Natural killer cell treated with Interleukin-12 subunit alpha and Interleukin-12 subunit beta and Interleukin-15 and Interleukin-18, amount 100 ng/mL, for 72 hours (primary cell): ENCODE data around the gene UGT2A3. TPM values are rescaled to one million over a fixed set of nuclear protein-coding genes. Genes with fewer than 3 reads are reported as not detected.

Experiments used
- ATAC-seq, 2 donors: fragments of 150-1000 bp; cut with Tn5 transposase in 1 of 2; sonication (Bioruptor Pico), chemical (Tn5 transposase) in 1 of 2; 2 replicates each; pipeline ENCODE4 v1.10.0; 2021
- DNase-seq: peaks from one replicate; pipeline ENCODE4 v3.0.0; 2022; ENCODE audit warnings: low spot score
- H3K27ac Mint-ChIP-seq, 2 donors: 1 replicate in 1 of 2; 2 replicates in 1 of 2; pipeline ENCODE4 v1.8.0; 2022; ENCODE audit warnings: mixed read lengths in 2 of 2, mild to moderate bottlenecking in 1 of 2, moderate library complexity in 1 of 2
- H3K27me3 Mint-ChIP-seq, 2 donors: 1 replicate in 1 of 2; 2 replicates in 1 of 2; pipeline ENCODE4 v1.8.0; 2022; ENCODE audit warnings: mixed read lengths in 2 of 2
- H3K36me3 Mint-ChIP-seq: one replicate; pipeline ENCODE4 v1.8.0; 2022; ENCODE audit warnings: mixed read lengths
- H3K4me1 Mint-ChIP-seq, 2 donors: 1 replicate in 1 of 2; 2 replicates in 1 of 2; pipeline ENCODE4 v1.8.0; 2022; ENCODE audit warnings: low read depth in 2 of 2, mixed read lengths in 2 of 2, mild to moderate bottlenecking in 1 of 2
- H3K4me3 Mint-ChIP-seq: one replicate; pipeline ENCODE4 v1.8.0; 2022; ENCODE audit warnings: mixed read lengths
- H3K9me3 Mint-ChIP-seq: 2 replicates; pipeline ENCODE4 v1.8.0; 2022; ENCODE audit warnings: mixed read lengths
- total RNA-seq, 2 donors: library from RNA; stranded (reverse); gene quantifications; one replicate each; pipeline ENCODE4 v1.2.3, GENCODE V29; 2022

UGT2A3 gene
- total RNA-seq, 2 donors from 2014 or later: not detected

- no peak overlapping the region for H3K27ac Mint-ChIP-seq
- no peak for ATAC-seq
Observed at GRCh38 chr4:68905939-68906779, 45.4 kb downstream of the UGT2A3 start.

GRCh38 chr4:68905598-68905938 is 46.0 kb downstream of the UGT2A3 start:
- H3K27ac Mint-ChIP-seq: no peak overlapping the region

More at GRCh38 chr4:68905939-68906779, 45.4 kb downstream of the UGT2A3 start:
- Mint-ChIP-seq H3K27me3 (no peaks in the 10 kb centered on the region), H3K9me3 (peaks cover 14% of the 10 kb centered on the region), H3K4me3 (no peak overlapping the region), H3K4me1 (no peaks in the 10 kb centered on the region), H3K36me3 (no peaks in the 10 kb centered on the region)
- DNase-seq: no peak

GRCh38 chr4:68904786-68905185 is 46.8 kb downstream of the UGT2A3 start:
- no peak for DNase-seq
- Mint-ChIP-seq H3K36me3 (no peaks in the 10 kb centered on the region), H3K27me3 (no peaks in the 10 kb centered on the region), H3K4me1 (no peaks in the 10 kb centered on the region), H3K27ac (no peak overlapping the region), H3K9me3 (peaks cover 10% of the 10 kb centered on the region), H3K4me3 (no peak overlapping the region)
- ATAC-seq: no peak

More at GRCh38 chr4:68905598-68905938, 46.0 kb downstream of the UGT2A3 start:
- Mint-ChIP-seq H3K9me3 (peaks cover 14% of the 10 kb centered on the region), H3K36me3 (no peaks in the 10 kb centered on the region), H3K4me1 (no peaks in the 10 kb centered on the region), H3K27me3 (no peaks in the 10 kb centered on the region), H3K4me3 (no peak overlapping the region)
- ATAC-seq (no peak), DNase-seq (no peak)

DNA sequence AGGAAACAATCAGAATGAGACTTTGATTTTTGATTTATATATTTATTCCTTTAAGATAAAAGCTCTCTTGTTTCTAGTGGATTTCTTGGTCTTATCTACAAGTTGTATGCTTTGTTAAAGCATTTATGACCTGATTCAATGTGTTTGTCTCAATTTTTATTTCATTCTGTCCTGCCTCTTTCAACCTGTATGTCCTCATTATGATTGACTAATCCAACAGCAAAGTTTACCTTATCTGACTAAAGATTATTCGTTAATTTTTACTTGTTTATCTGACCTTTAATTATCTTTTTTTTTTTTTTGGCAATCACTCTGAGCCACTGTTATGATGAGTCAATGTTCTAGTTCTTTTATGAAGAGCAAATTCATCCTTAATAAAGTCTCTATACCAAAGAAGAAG is 54.9 kb downstream of the UGT2A3 start:
- Mint-ChIP-seq H3K4me3 (no peak overlapping the region), H3K4me1 (no peaks in the 10 kb centered on the region), H3K36me3 (no peaks in the 10 kb centered on the region), H3K9me3 (peaks cover under 1% of the 10 kb centered on the region), H3K27me3 (no peaks in the 10 kb centered on the region), H3K27ac (no peak overlapping the region)
- no peak for ATAC-seq
- no peak for DNase-seq

DNA sequence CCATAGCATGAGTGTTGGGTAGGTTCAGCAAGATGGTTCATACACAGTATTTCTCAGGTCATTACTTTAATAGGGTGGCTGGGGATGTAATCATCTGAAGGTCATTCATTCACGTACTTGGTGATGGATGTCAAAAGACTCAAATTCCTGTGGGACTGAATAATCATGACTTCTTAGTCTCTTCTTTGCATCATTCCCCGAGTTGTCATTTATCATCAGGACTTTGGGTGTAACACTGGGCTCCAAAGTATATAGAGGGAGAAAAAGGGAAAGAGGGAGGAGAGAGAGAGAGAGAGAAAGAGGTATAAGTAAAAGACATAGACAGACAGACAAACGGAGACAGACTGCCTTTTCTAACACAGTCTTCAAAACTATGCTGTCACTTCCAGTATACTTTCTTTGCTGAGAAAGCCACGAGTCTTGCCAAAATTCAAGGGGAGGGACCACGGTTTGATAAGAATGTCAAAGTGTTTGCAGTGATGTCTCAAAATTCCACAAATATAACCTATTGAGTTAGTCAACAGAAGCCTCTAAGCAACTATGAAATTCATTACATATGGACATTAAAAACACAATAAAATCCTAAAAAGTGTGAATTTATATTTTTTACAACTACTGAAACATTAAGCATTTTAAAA is 55.9 kb downstream of the UGT2A3 start:
- no peaks in the 10 kb centered on the region for H3K36me3 Mint-ChIP-seq
- peaks cover 3% of the 10 kb centered on the region for H3K9me3 Mint-ChIP-seq
- no peak for ATAC-seq
- no peaks in the 10 kb centered on the region for H3K4me1 Mint-ChIP-seq
- H3K4me3 Mint-ChIP-seq: no peak overlapping the region
- H3K27me3 Mint-ChIP-seq: no peaks in the 10 kb centered on the region
- no peak overlapping the region for H3K27ac Mint-ChIP-seq
- no peak for DNase-seq

DNA sequence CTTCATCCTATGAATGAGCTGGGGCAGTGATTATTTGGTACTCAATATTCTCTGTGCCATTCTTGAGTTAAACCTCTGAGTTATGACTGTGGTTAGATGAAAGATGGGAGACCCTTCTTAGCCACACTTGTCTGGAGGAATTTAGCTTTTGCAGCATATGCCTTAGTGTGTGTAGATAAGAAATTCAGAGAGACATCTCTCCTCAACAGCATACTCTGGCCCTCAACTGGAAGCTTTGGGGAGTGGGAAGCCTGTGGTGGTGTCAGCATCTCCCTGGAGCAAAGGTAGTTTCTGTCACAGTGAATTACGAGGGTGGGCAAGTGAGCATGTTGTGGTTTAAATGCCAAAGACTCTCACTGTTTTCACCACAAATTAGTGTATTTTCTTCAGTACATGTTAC is 58.7 kb downstream of the UGT2A3 start:
- DNase-seq (no peak), ATAC-seq (no peak)
- Mint-ChIP-seq H3K27me3 (no peaks in the 10 kb centered on the region), H3K36me3 (no peaks in the 10 kb centered on the region), H3K4me3 (no peak overlapping the region), H3K27ac (no peak overlapping the region), H3K4me1 (no peaks in the 10 kb centered on the region), H3K9me3 (peaks cover 3% of the 10 kb centered on the region)

DNA sequence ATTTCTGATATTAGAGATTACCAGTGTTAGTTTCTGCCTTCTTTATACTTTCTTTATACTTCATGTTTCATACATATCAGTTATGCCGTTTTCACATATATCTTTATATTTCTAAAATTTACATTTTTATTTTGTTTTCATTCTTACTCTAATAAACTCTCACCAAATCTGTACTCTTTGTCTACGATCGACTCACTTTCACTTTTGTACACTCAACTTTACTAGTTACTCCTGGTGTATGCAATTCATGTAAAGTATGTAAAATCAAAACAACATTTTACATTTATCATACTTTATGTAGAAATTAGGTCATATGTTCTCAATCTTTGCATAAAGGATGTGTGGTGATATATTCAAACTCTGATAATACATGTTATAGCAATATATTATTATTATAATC is 59.9 kb downstream of the UGT2A3 start:
- ATAC-seq: no peak
- peaks cover 3% of the 10 kb centered on the region for H3K9me3 Mint-ChIP-seq
- no peaks in the 10 kb centered on the region for H3K36me3 Mint-ChIP-seq
- no peak overlapping the region for H3K27ac Mint-ChIP-seq
- no peaks in the 10 kb centered on the region for H3K4me1 Mint-ChIP-seq
- DNase-seq: no peak
- H3K4me3 Mint-ChIP-seq: no peak overlapping the region
- H3K27me3 Mint-ChIP-seq: no peaks in the 10 kb centered on the region

DNA sequence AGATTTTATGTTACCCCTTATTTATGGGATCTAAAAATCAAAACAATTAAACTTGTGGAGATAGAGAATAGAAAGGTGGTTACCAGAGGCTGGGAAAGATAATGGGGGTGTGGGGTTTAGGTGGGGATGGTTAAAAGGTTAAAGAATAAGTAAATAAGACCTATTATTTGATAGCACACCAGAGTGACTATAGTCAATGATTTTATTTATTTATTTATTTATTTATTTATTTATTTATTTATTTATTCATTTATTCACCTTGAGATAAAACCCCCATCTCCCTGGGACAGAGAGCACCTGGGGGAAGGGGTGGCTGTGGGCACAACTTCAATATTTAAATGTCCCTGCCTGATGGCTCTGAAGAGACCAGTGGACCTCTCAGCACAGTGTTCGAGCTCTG is 66.1 kb downstream of the UGT2A3 start:
- Mint-ChIP-seq H3K4me1 (no peaks in the 10 kb centered on the region), H3K27me3 (no peaks in the 10 kb centered on the region), H3K4me3 (no peak overlapping the region), H3K27ac (no peak overlapping the region), H3K36me3 (no peaks in the 10 kb centered on the region), H3K9me3 (peaks cover 4% of the 10 kb centered on the region)
- DNase-seq (no peak), ATAC-seq (no peak)

- Mint-ChIP-seq H3K4me1 (no peaks in the 10 kb centered on the region), H3K36me3 (no peaks in the 10 kb centered on the region)
- no peak for ATAC-seq
Observed at GRCh38 chr4:68883870-68884269, 67.7 kb downstream of the UGT2A3 start.

More at GRCh38 chr4:68883870-68884269, 67.7 kb downstream of the UGT2A3 start:
- peaks cover 4% of the 10 kb centered on the region for H3K9me3 Mint-ChIP-seq
- DNase-seq: no peak
- no peaks in the 10 kb centered on the region for H3K27me3 Mint-ChIP-seq
- no peak overlapping the region for H3K4me3 Mint-ChIP-seq
- H3K27ac Mint-ChIP-seq: no peak overlapping the region

Other genes starting within 250 kb of the UGT2A3 start
- gene UGT2B10, start 135.8 kb downstream of the UGT2A3 start, total RNA-seq: not detected
- gene UGT2B7, start 144.7 kb upstream of the UGT2A3 start, total RNA-seq: not detected